K562 (cell line): ENCODE measurements around the gene OXA1L. TPM values are rescaled to one million over a fixed set of nuclear protein-coding genes. Genes with fewer than 3 reads are reported as not detected.

Source experiments
- CBX3 ChIP-seq, 2 experiments: IDR thresholded peaks; 1 replicate in 1 of 2; 2 replicates in 1 of 2; pipeline ENCODE4 v1.6.1; 2012; ENCODE audit warnings: inconsistent platforms in 2 of 2, low read length in 2 of 2, borderline replicate concordance in 1 of 2, control low read depth in 1 of 2
- CCAR2 ChIP-seq: fragments of 200-400 bp; formaldehyde crosslinking; IDR thresholded peaks from 2 replicates; pipeline ENCODE4 v1.6.1; 2017; ENCODE audit warnings: mild to moderate bottlenecking, low read depth, low read length
- ESRRA ChIP-seq: fragments of 450-650 bp; IDR thresholded peaks from 2 replicates; pipeline ENCODE4 v1.6.1; 2014; ENCODE audit warnings: low read depth, mild to moderate bottlenecking, moderate library complexity, borderline replicate concordance
- FOS ChIP-seq: IDR thresholded peaks from 3 replicates; pipeline ENCODE4 v1.6.1; 2011; ENCODE audit not compliant: insufficient read length; ENCODE audit errors: extremely low read depth
- HNRNPLL ChIP-seq: fragments of 200-400 bp; formaldehyde crosslinking; IDR thresholded peaks from 2 replicates; pipeline ENCODE4 v1.6.1; 2017; ENCODE audit warnings: low read length, low read depth, mild to moderate bottlenecking; ENCODE audit not compliant: poor library complexity, severe bottlenecking
- IFI16 ChIP-seq: fragments of 250-450 bp; sonication (Bioruptor Pico); IDR thresholded peaks from 2 replicates; pipeline ENCODE4 v2.1.2; 2022; ENCODE audit warnings: mild to moderate bottlenecking, inconsistent platforms
- JUNB ChIP-seq: fragments of 450-650 bp; formaldehyde crosslinking; conservative IDR thresholded peaks from 2 replicates; pipeline ENCODE4 v1.4.0; 2020; ENCODE audit warnings: mild to moderate bottlenecking
- NRF1 ChIP-seq, 2 experiments: fragments of 450-650 bp; IDR thresholded peaks in 1 of 2; conservative IDR thresholded peaks in 1 of 2; 2 replicates each; pipeline ENCODE4 v1.6.1; 2014; ENCODE audit warnings: mild to moderate bottlenecking in 2 of 2
- PHF8 ChIP-seq: fragments of 200-600 bp; sonication (generic); IDR thresholded peaks from 2 replicates; pipeline ENCODE4 v1.6.1; 2012; ENCODE audit warnings: mixed run types, mild to moderate bottlenecking, inconsistent platforms, low read length, moderate library complexity, borderline replicate concordance
- RERE ChIP-seq: sonication (generic); formaldehyde crosslinking; IDR thresholded peaks from 2 replicates; pipeline ENCODE4 v1.8.0; 2023; ENCODE audit warnings: missing genetic modification reagents, mild to moderate bottlenecking, borderline replicate concordance
- RFX5 ChIP-seq: IDR thresholded peaks from 2 replicates; pipeline ENCODE4 v1.6.1; 2011; ENCODE audit warnings: low read depth, mild to moderate bottlenecking, improper control_type of control experiment, low read length
- SMAD3 ChIP-seq: fragments of 450-650 bp; formaldehyde crosslinking; conservative IDR thresholded peaks from 2 replicates; pipeline ENCODE4 v1.4.0; 2020; ENCODE audit warnings: mild to moderate bottlenecking
- SNAPC5 ChIP-seq: fragments of 250-450 bp; sonication (Bioruptor Pico); IDR thresholded peaks from 2 replicates; pipeline ENCODE4 v1.8.0; 2021; ENCODE audit warnings: moderate library complexity, mild to moderate bottlenecking, inconsistent platforms
- ZNF121 ChIP-seq: sonication (generic); formaldehyde crosslinking; conservative IDR thresholded peaks from 2 replicates; pipeline ENCODE4 v1.8.0; 2022; ENCODE audit warnings: missing genetic modification reagents
- ZNF165 ChIP-seq: fragments of 250-450 bp; sonication (Bioruptor Pico); IDR thresholded peaks from 2 replicates; pipeline ENCODE4 v1.4.0; 2020; ENCODE audit warnings: borderline replicate concordance
- ZNF589 ChIP-seq: fragments of 200-800 bp; sonication (Bioruptor generic); IDR thresholded peaks from 2 replicates; pipeline ENCODE4 v1.6.1; 2016; ENCODE audit warnings: low read depth, missing genetic modification characterization, missing compliant biosample characterization
- polyA plus RNA-seq, 8 experiments: library from polyadenylated mRNA; depleted of rRNA in 4 of 8; stranded (reverse) in 5 of 8; unstranded in 3 of 8; fragments of >200 nt; fragmentation: Nextera tagmentation in 2 of 8; fragmentation: Illumina TruSeq in 1 of 8; extraction: Ambion mirVana in 2 of 8; extraction: Trizol in 1 of 8; gene quantifications; 2 replicates each; pipeline versions ENCODE4 v1.2.1 to v1.2.3, GENCODE V29; 2011 to 2014; ENCODE audit warnings: inconsistent platforms in 1 of 8, missing spikeins in 1 of 8
- total RNA-seq, 7 experiments: library from RNA; depleted of rRNA in 6 of 7; stranded (reverse); fragments of >200 nt in 6 of 7; fragmentation: Illumina TruSeq in 2 of 7; extraction: Trizol in 2 of 7; gene quantifications; 2 replicates each; pipeline versions ENCODE4 v1.2.1 to v1.2.3, GENCODE V29; 2011 to 2021; ENCODE audit warnings: low replicate concordance in 1 of 7
- TF ChIP-seq, protein P1 (sequence below): IDR thresholded peaks from 2 replicates; pipeline ENCODE4 v1.6.1; 2016; ENCODE audit warnings: missing genetic modification characterization, missing compliant biosample characterization
- TF ChIP-seq, protein P2 (sequence below): fragments of 250-450 bp; sonication (Bioruptor Pico); IDR thresholded peaks from 2 replicates; pipeline ENCODE4 v1.4.0; 2020; ENCODE audit warnings: mild to moderate bottlenecking

The OXA1L gene
- total and polyA plus RNA-seq, 9 of the 15 experiments (the other 6 are each of a cell fraction or from before 2014, with no cell fraction given): 100 to 204 (median 145) TPM

GRCh38 chr14:22766457-22767322, at the start of gene OXA1L (continued):
- TF ChIP-seq CBX3 (IDR thresholded peaks at IDR 0.05; ENCODE audit: borderline replicate concordance in 1 of 2, low read length in 2 of 2) (no peak), SMAD3 (no peak), NRF1 (conservative IDR thresholded peaks at IDR 0.05 in 1 of 2, IDR thresholded peaks at IDR 0.05 in 1 of 2) (peak; percentile 93 to 94), ZNF589 (CRISPR knock-in tag) (peak; percentile 77; the same call in 1 of the 2 replicates), RERE (CRISPR knock-in tag) (no peak), PHF8 (peak; percentile 97), ZNF165 (CRISPR knock-in tag) (no peak), CCAR2 (no peak), ESRRA (peak; percentile 96), SNAPC5 (no peak), JUNB (0 out of 2 replicates have a peak, but pooled peaks have one; percentile 21), ZNF121 (CRISPR knock-in tag) (no peak), IFI16 (no peak), RFX5 (no peak), HNRNPLL (no peak), FOS (no peak)
- TF ChIP-seq, protein P1, sequence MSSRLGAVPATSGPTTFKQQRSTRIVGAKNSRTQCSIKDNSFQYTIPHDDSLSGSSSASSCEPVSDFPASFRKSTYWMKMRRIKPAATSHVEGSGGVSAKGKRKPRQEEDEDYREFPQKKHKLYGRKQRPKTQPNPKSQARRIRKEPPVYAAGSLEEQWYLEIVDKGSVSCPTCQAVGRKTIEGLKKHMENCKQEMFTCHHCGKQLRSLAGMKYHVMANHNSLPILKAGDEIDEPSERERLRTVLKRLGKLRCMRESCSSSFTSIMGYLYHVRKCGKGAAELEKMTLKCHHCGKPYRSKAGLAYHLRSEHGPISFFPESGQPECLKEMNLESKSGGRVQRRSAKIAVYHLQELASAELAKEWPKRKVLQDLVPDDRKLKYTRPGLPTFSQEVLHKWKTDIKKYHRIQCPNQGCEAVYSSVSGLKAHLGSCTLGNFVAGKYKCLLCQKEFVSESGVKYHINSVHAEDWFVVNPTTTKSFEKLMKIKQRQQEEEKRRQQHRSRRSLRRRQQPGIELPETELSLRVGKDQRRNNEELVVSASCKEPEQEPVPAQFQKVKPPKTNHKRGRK (tag): no peak
- TF ChIP-seq, protein P2, sequence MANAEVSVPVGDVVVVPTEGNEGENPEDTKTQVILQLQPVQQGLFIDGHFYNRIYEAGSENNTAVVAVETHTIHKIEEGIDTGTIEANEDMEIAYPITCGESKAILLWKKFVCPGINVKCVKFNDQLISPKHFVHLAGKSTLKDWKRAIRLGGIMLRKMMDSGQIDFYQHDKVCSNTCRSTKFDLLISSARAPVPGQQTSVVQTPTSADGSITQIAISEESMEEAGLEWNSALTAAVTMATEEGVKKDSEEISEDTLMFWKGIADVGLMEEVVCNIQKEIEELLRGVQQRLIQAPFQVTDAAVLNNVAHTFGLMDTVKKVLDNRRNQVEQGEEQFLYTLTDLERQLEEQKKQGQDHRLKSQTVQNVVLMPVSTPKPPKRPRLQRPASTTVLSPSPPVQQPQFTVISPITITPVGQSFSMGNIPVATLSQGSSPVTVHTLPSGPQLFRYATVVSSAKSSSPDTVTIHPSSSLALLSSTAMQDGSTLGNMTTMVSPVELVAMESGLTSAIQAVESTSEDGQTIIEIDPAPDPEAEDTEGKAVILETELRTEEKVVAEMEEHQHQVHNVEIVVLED (CRISPR knock-in tag): no peak
